ENCODE data around the gene CDCA5.

CDCA5 gene

GRCh38 chr11:65040847-65041622 lies 42.8 kb downstream of the CDCA5 start, which contains the start of gene SAC3D1:
Gene SAC3D1, plus strand, starts transcription at chr11:65041210. Its CDS starts 83 bp downstream, at chr11:65041293.
- DNase-seq = peak; percentile 85

- no peak for DNase-seq
Measured at GRCh38 chr11:65040520-65040846, 43.4 kb downstream of the CDCA5 start.

GRCh38 chr11:65036931-65037330 lies 46.9 kb downstream of the CDCA5 start:
- DNase-seq = no peak

GRCh38 chr11:65035579-65035978 lies 48.3 kb downstream of the CDCA5 start:
- DNase-seq = no peak

- DNase-seq = no peak
Measured at GRCh38 chr11:65034423-65034822, 49.4 kb downstream of the CDCA5 start.

GRCh38 chr11:65032216-65032615 lies 51.6 kb downstream of the CDCA5 start:
- no peak for DNase-seq

All from activated effector memory CD4-positive, alpha-beta T cell treated with Interleukin-2 at 50 U/mL for 16 hours (primary cell).